Adrenal gland (tissue), 12 donors: ENCODE measurements around the gene AQP2. TPM values are rescaled to one million over a fixed set of nuclear protein-coding genes. Genes with fewer than 3 reads are reported as not detected.
A peak's percentile ranks its signal among the peaks of the same experiment; 100 is the strongest.

Experiments
- DNase-seq, 7 donors: peaks; one replicate each; pipeline ENCODE4 v3.0.0-alpha.2; 2019 to 2020
- H3K27ac ChIP-seq, 5 donors: fragments of 200-600 bp; sonication (generic) in 4 of 5; 1 replicate in 3 of 5; 2 replicates in 2 of 5; pipeline versions ENCODE4 v1.5.1 to v1.8.0; 2016 to 2020; ENCODE audit warnings: mild to moderate bottlenecking in 1 of 5
- H3K27me3 ChIP-seq: fragments of 200-600 bp; 2 replicates; pipeline ENCODE4 v1.8.0; 2021
- H3K36me3 ChIP-seq, 2 donors: fragments of 200-600 bp; replicated peaks in 1 of 2; 1 replicate in 1 of 2; 2 replicates in 1 of 2; pipeline versions ENCODE4 v1.5.1 to v1.8.0; 2018 to 2022
- H3K4me1 ChIP-seq, 2 donors: fragments of 200-600 bp; replicated peaks in 1 of 2; 1 replicate in 1 of 2; 2 replicates in 1 of 2; pipeline versions ENCODE4 v1.5.1 to v1.8.0; 2018 to 2021
- H3K4me3 ChIP-seq, 4 donors: fragments of 200-600 bp; sonication (generic) in 3 of 4; one replicate each; pipeline ENCODE4 v1.5.1; 2016 to 2018
- H3K9me3 ChIP-seq, 3 donors: fragments of 200-600 bp; sonication (generic) in 1 of 3; replicated peaks in 1 of 3; 1 replicate in 2 of 3; 2 replicates in 1 of 3; pipeline versions ENCODE4 v1.5.1 to v1.8.0; 2016 to 2021
- POLR2A ChIP-seq, 2 donors: fragments of 450-650 bp; IDR thresholded peaks; one replicate each; pipeline ENCODE4 v1.6.1; 2017; ENCODE audit warnings: antibody characterized with exemption in 2 of 2, mild to moderate bottlenecking in 2 of 2, moderate library complexity in 1 of 2
- WGBS, 4 donors: extraction: QIAGEN DNeasy Blood & Tissue Kit in 2 of 4; methylation state at CpG; one replicate each; pipeline versions ENCODE4 v1.1.5 to v1.1.7; 2013 to 2017; 5-methylcytosine and 5-hydroxymethylcytosine counted together
- intact Hi-C, 2 donors: fragments of 100-400 bp; cut with DNase I; formaldehyde crosslinking; loops; one replicate each; pipeline versions ENCODE4 v1.14.1 to v1.15.0; 2022 to 2023
- polyA plus RNA-seq, 3 donors: library from polyadenylated mRNA; stranded (reverse); fragments of 200-250 nt in 2 of 3; fragments of 350-450 nt in 1 of 3; fragmentation: Illumina TruSeq in 1 of 3; extraction: RNeasy Lipid Tissue Mini Kit (QIAGEN cat#74804) in 1 of 3; gene quantifications; one replicate each; pipeline ENCODE4 v1.2.3, GENCODE V29; 2013 to 2014
- total RNA-seq, 9 donors: library from RNA; depleted of rRNA in 4 of 9; stranded (reverse); fragments of >200 nt in 4 of 9; fragments of 120-200 nt in 1 of 9; fragmentation: NEBNext Ultra II Directional in 1 of 9; extraction: Animal tissue kit (Norgen Biotek cat#: 25700) in 1 of 9; gene quantifications; one replicate each; pipeline versions ENCODE4 v1.1.0 to v1.2.4, GENCODE V29; 2013 to 2023
- TF ChIP-seq, protein P1 (sequence below), 6 experiments: fragments of 450-650 bp in 4 of 6; fragments of 200-600 bp in 2 of 6; sonication (generic) in 1 of 6; IDR thresholded peaks; 1 replicate in 5 of 6; 2 replicates in 1 of 6; pipeline versions ENCODE4 v1.5.1 to v1.8.0; 2016 to 2021; ENCODE audit warnings: antibody characterized with exemption in 6 of 6, mild to moderate bottlenecking in 2 of 6, moderate library complexity in 1 of 6
- donor health status: healthy with polysubstance abuse.
- donor health status: Bipolar disorder and iron deficiency.
- donor health status: DM: yes; HTN: yes; CAD: no.
- donor health status: DM: no; HTN: no; CAD: no.
- donor health status: DM: no; HTN: no; CAD: no.
- donor health status: DM: yes; HTN: yes; CAD: no.

The AQP2 gene
- total and polyA plus RNA-seq, 12 donors = 0.10 to 81.0 (median 2.4) TPM; not detected in 1

GRCh38 chr12:49916129-49916919 lies 34.2 kb upstream of the AQP2 start:
- TF ChIP-seq, protein P1, sequence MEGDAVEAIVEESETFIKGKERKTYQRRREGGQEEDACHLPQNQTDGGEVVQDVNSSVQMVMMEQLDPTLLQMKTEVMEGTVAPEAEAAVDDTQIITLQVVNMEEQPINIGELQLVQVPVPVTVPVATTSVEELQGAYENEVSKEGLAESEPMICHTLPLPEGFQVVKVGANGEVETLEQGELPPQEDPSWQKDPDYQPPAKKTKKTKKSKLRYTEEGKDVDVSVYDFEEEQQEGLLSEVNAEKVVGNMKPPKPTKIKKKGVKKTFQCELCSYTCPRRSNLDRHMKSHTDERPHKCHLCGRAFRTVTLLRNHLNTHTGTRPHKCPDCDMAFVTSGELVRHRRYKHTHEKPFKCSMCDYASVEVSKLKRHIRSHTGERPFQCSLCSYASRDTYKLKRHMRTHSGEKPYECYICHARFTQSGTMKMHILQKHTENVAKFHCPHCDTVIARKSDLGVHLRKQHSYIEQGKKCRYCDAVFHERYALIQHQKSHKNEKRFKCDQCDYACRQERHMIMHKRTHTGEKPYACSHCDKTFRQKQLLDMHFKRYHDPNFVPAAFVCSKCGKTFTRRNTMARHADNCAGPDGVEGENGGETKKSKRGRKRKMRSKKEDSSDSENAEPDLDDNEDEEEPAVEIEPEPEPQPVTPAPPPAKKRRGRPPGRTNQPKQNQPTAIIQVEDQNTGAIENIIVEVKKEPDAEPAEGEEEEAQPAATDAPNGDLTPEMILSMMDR (IDR thresholded peaks at IDR 0.05) = no peak
- TF ChIP-seq POLR2A (IDR thresholded peaks at IDR 0.05) = no peak
- Histone ChIP-seq H3K27ac (no peak overlapping the region), H3K4me1 (peaks cover 0 to 6% of the 10 kb centered on the region in 2 donors), H3K36me3 (no peaks in the 10 kb centered on the region), H3K4me3 (no peak overlapping the region), H3K9me3 (no peaks in the 10 kb centered on the region), H3K27me3 (no peaks in the 10 kb centered on the region)
- 64 to 80% (median 71%) methylated on average over 8 of the region's 8 CpGs for WGBS, 4 donors
- intact Hi-C loops = no loop called here
- DNase-seq = no peak

- Histone ChIP-seq H3K4me1 (peaks cover 0 to 9% of the 10 kb centered on the region in 2 donors), H3K27ac (no peak overlapping the region), H3K36me3 (no peaks in the 10 kb centered on the region), H3K9me3 (no peaks in the 10 kb centered on the region), H3K4me3 (no peak overlapping the region), H3K27me3 (no peaks in the 10 kb centered on the region)
- DNase-seq = no peak
- TF ChIP-seq, protein P1 (IDR thresholded peaks at IDR 0.05) = no peak
- TF ChIP-seq POLR2A (IDR thresholded peaks at IDR 0.05) = no peak
- intact Hi-C loops = no loop called here
- 77 to 93% (median 88%) methylated on average over 11 to 12 of the region's 12 CpGs for WGBS, 4 donors
These were observed 33.3 kb upstream of the AQP2 start for GRCh38 chr12:49917166-49917787.

DNA sequence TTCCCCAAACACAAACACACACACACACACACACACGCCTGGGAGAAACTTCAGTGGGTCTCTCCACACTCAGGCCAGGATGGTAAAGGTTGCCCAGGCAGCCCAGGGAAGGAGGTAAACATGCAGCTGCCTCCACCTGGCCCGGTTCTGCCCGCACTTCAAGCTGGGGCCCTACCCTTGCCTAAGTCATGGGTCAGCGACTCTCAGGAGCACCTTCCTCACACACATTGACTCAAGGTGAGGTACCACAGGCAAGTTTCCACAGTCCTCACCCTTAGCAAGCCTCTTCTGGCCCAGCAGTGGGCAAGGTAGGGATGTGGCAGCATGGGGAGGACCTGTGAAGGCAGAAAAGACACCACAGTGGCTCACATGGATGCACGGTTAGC lies 32.8 kb upstream of the AQP2 start:
- peaks cover 4 to 14% of the 10 kb centered on the region in 2 donors for H3K4me1 ChIP-seq
- TF ChIP-seq, protein P1 (IDR thresholded peaks at IDR 0.05) = no peak
- no peak for TF ChIP-seq POLR2A (IDR thresholded peaks at IDR 0.05)
- H3K36me3 ChIP-seq = no peaks in the 10 kb centered on the region
- no peak overlapping the region for H3K4me3 ChIP-seq
- intact Hi-C loops = no loop called here
- H3K9me3 ChIP-seq = no peaks in the 10 kb centered on the region
- no peak overlapping the region for H3K27ac ChIP-seq
- WGBS, 4 donors = 86 to 91% (median 90%) methylated on average over 5 of the region's 5 CpGs
- no peaks in the 10 kb centered on the region for H3K27me3 ChIP-seq
- no peak for DNase-seq

- intact Hi-C loops = no loop called here
- no peaks in the 10 kb centered on the region for H3K36me3 ChIP-seq
- 65 to 69% (median 66%) methylated on average over 12 of the region's 12 CpGs for WGBS, 4 donors
- no peaks in the 10 kb centered on the region for H3K27me3 ChIP-seq
- H3K4me3 ChIP-seq = no peak overlapping the region
- DNase-seq = peak in 1 of 7 donors; percentile 18
- peaks cover 8 to 18% of the 10 kb centered on the region in 2 donors for H3K4me1 ChIP-seq
- TF ChIP-seq POLR2A (IDR thresholded peaks at IDR 0.05) = no peak
- TF ChIP-seq, protein P1 (IDR thresholded peaks at IDR 0.05) = no peak
- no peaks in the 10 kb centered on the region for H3K9me3 ChIP-seq
- H3K27ac ChIP-seq = peak overlapping the region in 1 of 5 donors; percentile 72
These were observed 30.2 kb upstream of the AQP2 start for GRCh38 chr12:49920241-49920914.
